Natural killer cell (primary cell): ENCODE data around the gene SLC9A8. TPM values are rescaled to one million over a fixed set of nuclear protein-coding genes. Genes with fewer than 3 reads are reported as not detected.

Experiments used
- ATAC-seq, 3 donors: fragments of 150-1000 bp in 2 of 3; fragments of 200-7000 bp in 1 of 3; cut with Tn5 transposase; 1 replicate in 1 of 3; 2 replicates in 2 of 3; pipeline ENCODE4 v1.10.0; 2021; ENCODE audit warnings: mild to moderate bottlenecking in 2 of 3, moderate library complexity in 2 of 3
- DNase-seq, 2 donors: peaks; one replicate each; pipeline versions ENCODE4 v3.0.0 to v3.0.0-alpha.2; 2013 to 2021; ENCODE audit warnings: mixed read lengths in 1 of 2
- H3K27ac ChIP-seq: one replicate; pipeline ENCODE4 v1.5.1; 2013; ENCODE audit warnings: mild to moderate bottlenecking, low read length
- H3K27me3 ChIP-seq: one replicate; pipeline ENCODE4 v1.6.1; 2013; ENCODE audit warnings: low read length; ENCODE audit not compliant: control insufficient read depth, insufficient read depth
- H3K36me3 ChIP-seq: one replicate; pipeline ENCODE4 v1.6.1; 2013; ENCODE audit warnings: low read length; ENCODE audit not compliant: control insufficient read depth, insufficient read depth
- H3K4me1 ChIP-seq: one replicate; pipeline ENCODE4 v1.6.1; 2013; ENCODE audit warnings: low read length; ENCODE audit not compliant: control insufficient read depth, insufficient read depth
- H3K4me3 ChIP-seq: one replicate; pipeline ENCODE4 v1.5.1; 2013; ENCODE audit warnings: low read length
- H3K9me3 ChIP-seq: one replicate; pipeline ENCODE4 v1.6.1; 2013; ENCODE audit warnings: low read length; ENCODE audit not compliant: control insufficient read depth, insufficient read depth
- H3K27ac Mint-ChIP-seq, 2 donors: one replicate each; pipeline ENCODE4 v1.8.0; 2022; ENCODE audit warnings: mild to moderate bottlenecking in 2 of 2, mixed read lengths in 2 of 2, moderate library complexity in 1 of 2
- H3K27me3 Mint-ChIP-seq, 2 donors: one replicate each; pipeline ENCODE4 v1.8.0; 2022; ENCODE audit warnings: low read depth in 2 of 2, mixed read lengths in 2 of 2
- H3K36me3 Mint-ChIP-seq: one replicate; pipeline ENCODE4 v1.8.0; 2022; ENCODE audit warnings: mixed read lengths
- H3K4me1 Mint-ChIP-seq, 2 donors: one replicate each; pipeline ENCODE4 v1.8.0; 2022; ENCODE audit warnings: mixed read lengths in 2 of 2
- H3K4me3 Mint-ChIP-seq: one replicate; pipeline ENCODE4 v1.8.0; 2022; ENCODE audit warnings: mild to moderate bottlenecking, moderate library complexity, mixed read lengths
- H3K9me3 Mint-ChIP-seq, 2 donors: one replicate each; pipeline ENCODE4 v1.8.0; 2022; ENCODE audit warnings: mixed read lengths in 2 of 2
- WGBS: methylation state at CpG from one replicate; pipeline ENCODE4 v1.1.7; 2013; ENCODE audit warnings: missing lambda C conversion rate; ENCODE audit not compliant: insufficient coverage; 5-methylcytosine and 5-hydroxymethylcytosine counted together
- intact Hi-C: fragments of 100-400 bp; cut with micrococcal nuclease; formaldehyde crosslinking; loops from one replicate; pipeline ENCODE4 v1.14.2; 2022
- total RNA-seq, 4 donors: library from RNA; stranded (reverse); fragments of 120-200 nt in 1 of 4; gene quantifications; one replicate each; pipeline versions ENCODE4 v1.2.3 to v1.2.4, GENCODE V29; 2013 to 2022
- TF ChIP-seq, protein P1 (sequence below): fragments of 200-600 bp; IDR thresholded peaks from one replicate; pipeline ENCODE4 v1.8.0; 2022; ENCODE audit warnings: antibody characterized with exemption

Gene SLC9A8, protein sequence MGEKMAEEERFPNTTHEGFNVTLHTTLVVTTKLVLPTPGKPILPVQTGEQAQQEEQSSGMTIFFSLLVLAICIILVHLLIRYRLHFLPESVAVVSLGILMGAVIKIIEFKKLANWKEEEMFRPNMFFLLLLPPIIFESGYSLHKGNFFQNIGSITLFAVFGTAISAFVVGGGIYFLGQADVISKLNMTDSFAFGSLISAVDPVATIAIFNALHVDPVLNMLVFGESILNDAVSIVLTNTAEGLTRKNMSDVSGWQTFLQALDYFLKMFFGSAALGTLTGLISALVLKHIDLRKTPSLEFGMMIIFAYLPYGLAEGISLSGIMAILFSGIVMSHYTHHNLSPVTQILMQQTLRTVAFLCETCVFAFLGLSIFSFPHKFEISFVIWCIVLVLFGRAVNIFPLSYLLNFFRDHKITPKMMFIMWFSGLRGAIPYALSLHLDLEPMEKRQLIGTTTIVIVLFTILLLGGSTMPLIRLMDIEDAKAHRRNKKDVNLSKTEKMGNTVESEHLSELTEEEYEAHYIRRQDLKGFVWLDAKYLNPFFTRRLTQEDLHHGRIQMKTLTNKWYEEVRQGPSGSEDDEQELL
- total RNA-seq = 10 to 100 TPM; 54.5 to 68.7 (median 58.8) TPM
- 22.0 TPM for total RNA-seq (2013)

DNA sequence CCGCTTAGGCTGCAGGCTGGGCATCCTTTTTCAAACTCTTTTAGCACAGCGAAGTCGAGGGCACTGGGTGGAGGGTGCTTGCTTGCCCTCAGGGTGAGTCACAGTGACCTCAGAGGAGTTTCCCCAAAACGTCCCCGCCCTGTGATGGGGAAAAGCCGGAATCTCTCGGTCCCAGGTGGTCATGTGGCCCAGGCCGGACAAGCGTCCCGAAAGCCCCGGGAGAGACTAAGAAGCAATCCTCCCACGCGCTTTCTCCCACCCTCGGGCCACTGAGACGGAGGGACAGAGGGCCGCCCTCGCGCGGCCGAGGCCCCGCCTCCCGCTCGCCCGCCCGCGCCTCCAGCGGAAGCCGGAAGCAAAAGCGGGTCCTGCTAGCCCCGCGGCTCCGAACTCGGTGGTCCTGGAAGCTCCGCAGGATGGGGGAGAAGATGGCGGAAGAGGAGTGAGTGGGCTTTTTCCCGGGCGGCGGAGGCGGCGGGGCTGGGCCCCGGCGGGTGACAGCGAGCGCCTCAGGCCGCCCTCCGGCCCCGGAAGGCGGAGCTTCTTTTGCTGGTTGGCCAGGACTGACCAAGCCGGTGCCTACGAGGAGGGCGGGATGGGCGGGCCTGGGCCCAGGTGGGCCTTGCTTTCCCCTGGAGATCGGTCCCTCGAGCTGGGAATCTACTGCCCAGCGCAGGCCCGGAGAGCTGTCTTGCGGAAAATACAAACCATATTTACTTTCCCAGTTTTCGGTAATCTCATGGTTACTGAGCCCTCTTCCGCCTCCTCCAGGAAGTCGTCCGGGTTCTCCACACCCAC lies at the start of gene SLC9A8:
Gene SLC9A8, plus strand, starts transcription at position 322 of the 798 bp plus-strand sequence. Its CDS starts 95 bp downstream, at position 417.
- DNase-seq = peak; percentile 85 to 94
- peaks cover 17% of the 10 kb centered on the region for H3K4me1 ChIP-seq
- H3K4me3 Mint-ChIP-seq = peak within 1 kb of the TSS; percentile 94
- WGBS = under 1% methylated on average over 61 of the region's 61 CpGs
- intact Hi-C loops = loop anchor here (2.0 to 5.0 kb wide), 3 partner anchors 35 to 144 kb away; partner anchors contain the start of gene B4GALT5
- H3K27ac Mint-ChIP-seq = peak within 1 kb of the TSS; percentile 85 to 93
- H3K9me3 Mint-ChIP-seq = no peaks in the 10 kb centered on the region
- no peaks in the 10 kb centered on the region for H3K36me3 Mint-ChIP-seq
- H3K9me3 ChIP-seq = no peaks in the 10 kb centered on the region
- H3K27me3 ChIP-seq = no peaks in the 10 kb centered on the region
- peaks cover 12% of the 10 kb centered on the region for H3K36me3 ChIP-seq
- peak within 1 kb of the TSS; percentile 91 for H3K27ac ChIP-seq
- peak; percentile 88 to 94 (median 91) for ATAC-seq
- TF ChIP-seq, protein P1, sequence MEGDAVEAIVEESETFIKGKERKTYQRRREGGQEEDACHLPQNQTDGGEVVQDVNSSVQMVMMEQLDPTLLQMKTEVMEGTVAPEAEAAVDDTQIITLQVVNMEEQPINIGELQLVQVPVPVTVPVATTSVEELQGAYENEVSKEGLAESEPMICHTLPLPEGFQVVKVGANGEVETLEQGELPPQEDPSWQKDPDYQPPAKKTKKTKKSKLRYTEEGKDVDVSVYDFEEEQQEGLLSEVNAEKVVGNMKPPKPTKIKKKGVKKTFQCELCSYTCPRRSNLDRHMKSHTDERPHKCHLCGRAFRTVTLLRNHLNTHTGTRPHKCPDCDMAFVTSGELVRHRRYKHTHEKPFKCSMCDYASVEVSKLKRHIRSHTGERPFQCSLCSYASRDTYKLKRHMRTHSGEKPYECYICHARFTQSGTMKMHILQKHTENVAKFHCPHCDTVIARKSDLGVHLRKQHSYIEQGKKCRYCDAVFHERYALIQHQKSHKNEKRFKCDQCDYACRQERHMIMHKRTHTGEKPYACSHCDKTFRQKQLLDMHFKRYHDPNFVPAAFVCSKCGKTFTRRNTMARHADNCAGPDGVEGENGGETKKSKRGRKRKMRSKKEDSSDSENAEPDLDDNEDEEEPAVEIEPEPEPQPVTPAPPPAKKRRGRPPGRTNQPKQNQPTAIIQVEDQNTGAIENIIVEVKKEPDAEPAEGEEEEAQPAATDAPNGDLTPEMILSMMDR = peak; percentile 8
- H3K4me3 ChIP-seq = peak within 1 kb of the TSS; percentile 65
- no peaks in the 10 kb centered on the region for H3K27me3 Mint-ChIP-seq
- H3K4me1 Mint-ChIP-seq = peaks cover 35 to 36% of the 10 kb centered on the region in 2 donors

DNA sequence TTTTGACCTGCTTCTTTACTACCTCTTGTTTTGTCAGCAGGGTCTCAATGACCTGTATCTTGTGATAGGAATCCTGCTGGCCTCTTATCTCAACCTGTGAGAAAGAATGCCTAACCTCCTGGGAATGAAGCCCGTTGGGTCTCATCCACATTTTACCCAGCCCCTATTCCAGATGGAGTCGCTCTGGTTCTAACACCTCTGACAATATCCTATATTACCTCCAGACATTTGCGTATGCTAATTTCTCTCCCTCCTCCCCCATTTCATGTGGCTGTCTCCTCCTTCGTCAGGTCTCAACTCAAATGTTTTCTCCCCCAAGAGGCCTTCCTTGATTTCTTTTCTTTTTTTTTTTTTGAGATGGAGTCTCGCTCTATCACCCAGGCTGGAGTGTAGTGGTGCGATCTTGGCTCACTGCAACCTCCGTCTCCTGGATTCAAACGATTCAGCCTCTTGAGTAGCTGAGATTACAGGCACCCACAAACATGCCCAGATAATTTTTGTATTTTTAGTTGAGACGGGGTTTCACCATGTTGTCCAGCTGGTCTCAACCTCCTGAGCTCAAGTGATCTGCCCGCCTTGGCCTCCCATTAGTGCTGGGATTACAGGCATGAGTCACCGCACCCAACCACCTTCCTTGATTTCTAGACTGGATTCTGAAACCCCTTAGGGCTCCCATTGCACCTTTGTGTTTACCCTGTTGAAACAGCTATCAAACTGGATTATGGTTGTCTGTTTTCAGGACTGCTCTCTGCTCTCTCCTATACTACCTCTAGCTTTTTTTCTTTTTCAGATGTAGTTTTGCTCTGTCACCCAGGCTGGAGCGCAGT lies 49.5 kb upstream of the SLC9A8 start:
- Histone ChIP-seq H3K36me3 (no peaks in the 10 kb centered on the region), H3K4me1 (peaks cover 4% of the 10 kb centered on the region), H3K27ac (no peak overlapping the region), H3K4me3 (no peak overlapping the region), H3K27me3 (no peaks in the 10 kb centered on the region), H3K9me3 (no peaks in the 10 kb centered on the region)
- TF ChIP-seq, protein P1 = no peak
- Mint-ChIP-seq H3K27ac (no peak overlapping the region), H3K9me3 (no peaks in the 10 kb centered on the region), H3K27me3 (peaks cover 0 to 2% of the 10 kb centered on the region in 2 donors), H3K36me3 (no peaks in the 10 kb centered on the region), H3K4me3 (no peak overlapping the region), H3K4me1 (peaks cover 1 to 3% of the 10 kb centered on the region in 2 donors)
- WGBS = 94% methylated on average over 12 of the region's 12 CpGs
- DNase-seq (no peak), ATAC-seq (no peak)
- intact Hi-C loops = no loop called here

GRCh38 chr20:49765413-49765736 lies 47.3 kb upstream of the SLC9A8 start:
- no peak overlapping the region for H3K4me3 Mint-ChIP-seq
- H3K27me3 Mint-ChIP-seq = peaks cover 0 to 8% of the 10 kb centered on the region in 2 donors
- H3K27ac Mint-ChIP-seq = no peak overlapping the region
- no peaks in the 10 kb centered on the region for H3K36me3 Mint-ChIP-seq
- DNase-seq (no peak), ATAC-seq (no peak)
- no peaks in the 10 kb centered on the region for H3K36me3 ChIP-seq
- TF ChIP-seq, protein P1 = no peak
- WGBS = 94% methylated on average over 5 of the region's 5 CpGs
- H3K27me3 ChIP-seq = no peaks in the 10 kb centered on the region
- H3K9me3 ChIP-seq = no peaks in the 10 kb centered on the region
- H3K4me1 ChIP-seq = peaks cover 14% of the 10 kb centered on the region
- no peak overlapping the region for H3K27ac ChIP-seq
- peaks cover 10 to 13% of the 10 kb centered on the region in 2 donors for H3K4me1 Mint-ChIP-seq
- H3K4me3 ChIP-seq = no peak overlapping the region
- no peaks in the 10 kb centered on the region for H3K9me3 Mint-ChIP-seq
- intact Hi-C loops = no loop called here
